ENCODE data around the gene ERICH6B. TPM values are rescaled to one million over a fixed set of nuclear protein-coding genes. Genes with fewer than 3 reads are reported as not detected.

The ERICH6B gene
- total and polyA plus RNA-seq, 4 donors: not detected

- Histone ChIP-seq H3K9ac (ENCODE audit: insufficient read depth in 1 of 2, low read length in 2 of 2) (no peak overlapping the region), H3K4me1 (ENCODE audit: control insufficient read depth in 5 of 5, insufficient read depth in 5 of 5, low read length in 5 of 5) (no peaks in the 10 kb centered on the region), H3K9me3 (ENCODE audit: control insufficient read depth in 4 of 4, insufficient read depth in 3 of 4, low read length in 3 of 4) (no peaks in the 10 kb centered on the region), H3K27me3 (ENCODE audit: control insufficient read depth in 3 of 3, insufficient read depth in 3 of 3, low read length in 2 of 3) (no peaks in the 10 kb centered on the region), H3K27ac (ENCODE audit: low read depth in 1 of 2, low read length in 1 of 2) (no peak overlapping the region), H3K4me3 (no peak overlapping the region), H3K36me3 (ENCODE audit: control insufficient read depth in 4 of 4, insufficient read depth in 4 of 4, low read length in 4 of 4) (no peaks in the 10 kb centered on the region)
- no peak for DNase-seq
- ATAC-seq (ENCODE audit: insufficient read depth, low FRiP score): no peak
- WGBS, 2 donors: 80 to 84% methylated on average over 6 of the region's 6 CpGs
- TF ChIP-seq CTCF (IDR thresholded peaks at IDR 0.05; ENCODE audit: control extremely low read depth, extremely low read depth): no peak
Observed at GRCh38 chr13:45545686-45546409, 69.7 kb downstream of the ERICH6B start.

- no peak overlapping the region for H3K9ac ChIP-seq (ENCODE audit: insufficient read depth in 1 of 2, low read length in 2 of 2)
- no peak for ATAC-seq (ENCODE audit: insufficient read depth, low FRiP score)
- H3K9me3 ChIP-seq (ENCODE audit: control insufficient read depth in 4 of 4, insufficient read depth in 3 of 4, low read length in 3 of 4): no peaks in the 10 kb centered on the region
- H3K27ac ChIP-seq (ENCODE audit: low read depth in 1 of 2, low read length in 1 of 2): no peak overlapping the region
- H3K27me3 ChIP-seq (ENCODE audit: control insufficient read depth in 3 of 3, insufficient read depth in 3 of 3, low read length in 2 of 3): no peaks in the 10 kb centered on the region
- TF ChIP-seq CTCF (IDR thresholded peaks at IDR 0.05; ENCODE audit: control extremely low read depth, extremely low read depth): no peak
- H3K36me3 ChIP-seq (ENCODE audit: control insufficient read depth in 4 of 4, insufficient read depth in 4 of 4, low read length in 4 of 4): no peaks in the 10 kb centered on the region
- WGBS, 2 donors: 84 to 98% methylated on average over 2 of the region's 2 CpGs
- no peaks in the 10 kb centered on the region for H3K4me1 ChIP-seq (ENCODE audit: control insufficient read depth in 5 of 5, insufficient read depth in 5 of 5, low read length in 5 of 5)
- H3K4me3 ChIP-seq: no peak overlapping the region
- no peak for DNase-seq
Observed at GRCh38 chr13:45544520-45544919, 71.0 kb downstream of the ERICH6B start.

- no peak overlapping the region for H3K27ac ChIP-seq (ENCODE audit: low read depth in 1 of 2, low read length in 1 of 2)
- DNase-seq (no peak), ATAC-seq (ENCODE audit: insufficient read depth, low FRiP score) (no peak)
- H3K36me3 ChIP-seq (ENCODE audit: control insufficient read depth in 4 of 4, insufficient read depth in 4 of 4, low read length in 4 of 4): peaks cover 0 to under 1% (median 0%) of the 10 kb centered on the region in 4 donors
- H3K9me3 ChIP-seq (ENCODE audit: control insufficient read depth in 4 of 4, insufficient read depth in 3 of 4, low read length in 3 of 4): no peaks in the 10 kb centered on the region
- H3K4me3 ChIP-seq: no peak overlapping the region
- H3K4me1 ChIP-seq (ENCODE audit: control insufficient read depth in 5 of 5, insufficient read depth in 5 of 5, low read length in 5 of 5): no peaks in the 10 kb centered on the region
- no peaks in the 10 kb centered on the region for H3K27me3 ChIP-seq (ENCODE audit: control insufficient read depth in 3 of 3, insufficient read depth in 3 of 3, low read length in 2 of 3)
- 90 to 94% methylated on average over 5 of the region's 5 CpGs for WGBS, 2 donors
- no peak for TF ChIP-seq CTCF (IDR thresholded peaks at IDR 0.05; ENCODE audit: control extremely low read depth, extremely low read depth)
- no peak overlapping the region for H3K9ac ChIP-seq (ENCODE audit: insufficient read depth in 1 of 2, low read length in 2 of 2)
Observed at GRCh38 chr13:45542878-45543277, 72.7 kb downstream of the ERICH6B start.

- no peak for ATAC-seq (ENCODE audit: insufficient read depth, low FRiP score)
- no peaks in the 10 kb centered on the region for H3K27me3 ChIP-seq (ENCODE audit: control insufficient read depth in 3 of 3, insufficient read depth in 3 of 3, low read length in 2 of 3)
- H3K9me3 ChIP-seq (ENCODE audit: control insufficient read depth in 4 of 4, insufficient read depth in 3 of 4, low read length in 3 of 4): no peaks in the 10 kb centered on the region
- WGBS, 2 donors: 79 to 85% methylated on average over 8 of the region's 8 CpGs
- H3K4me1 ChIP-seq (ENCODE audit: control insufficient read depth in 5 of 5, insufficient read depth in 5 of 5, low read length in 5 of 5): no peaks in the 10 kb centered on the region
- H3K4me3 ChIP-seq: no peak overlapping the region
- no peak for DNase-seq
- H3K36me3 ChIP-seq (ENCODE audit: control insufficient read depth in 4 of 4, insufficient read depth in 4 of 4, low read length in 4 of 4): peaks cover 0 to 4% (median 0%) of the 10 kb centered on the region in 4 donors
- no peak overlapping the region for H3K27ac ChIP-seq (ENCODE audit: low read depth in 1 of 2, low read length in 1 of 2)
- TF ChIP-seq CTCF (IDR thresholded peaks at IDR 0.05; ENCODE audit: control extremely low read depth, extremely low read depth): no peak
- H3K9ac ChIP-seq (ENCODE audit: insufficient read depth in 1 of 2, low read length in 2 of 2): no peak overlapping the region
Observed at GRCh38 chr13:45542391-45542790, 73.1 kb downstream of the ERICH6B start.

Data from lung (tissue), 12 donors.